ENCODE measurements around the gene FBXO45.

- no peak for TF ChIP-seq CTCF (IDR thresholded peaks at IDR 0.05)
- TF ChIP-seq RARB (CRISPR knock-in tag; IDR thresholded peaks at IDR 0.05) = no peak
Measured at GRCh38 chr3:196608693-196609092, 40.2 kb downstream of the FBXO45 start.

Data from A549 (cell line).